ENCODE data around the gene IFIT3.

- no peak for TF ChIP-seq CTCF (conservative IDR thresholded peaks at IDR 0.05 in 1 of 2, IDR thresholded peaks at IDR 0.05 in 1 of 2; ENCODE audit: low read depth in 1 of 2, low read length in 2 of 2)
- no peak for TF ChIP-seq EZH2 (IDR thresholded peaks at IDR 0.05; ENCODE audit: low read length, missing control alignments)
These were observed 23.4 kb upstream of the IFIT3 start for GRCh38 chr10:89304446-89304845.

All from fibroblast of lung (primary cell).